Immature natural killer cell (primary cell): ENCODE results near the gene CMTM3. TPM values are rescaled to one million over a fixed set of nuclear protein-coding genes. Genes with fewer than 3 reads are reported as not detected.
"Not testable (repeated sequence)": the region's sequence is repeated elsewhere in the genome, so short reads cannot be mapped to it uniquely, and the experiment has no call there.

Experiments
- DNase-seq, 3 donors: peaks; one replicate each; pipeline ENCODE4 v3.0.0; 2022; ENCODE audit warnings: mixed read lengths in 1 of 3
- H3K27ac Mint-ChIP-seq, 6 donors: one replicate each; pipeline ENCODE4 v1.8.0; 2020; ENCODE audit warnings: mixed read lengths in 6 of 6, mild to moderate bottlenecking in 5 of 6, inconsistent platforms in 4 of 6, moderate library complexity in 3 of 6
- H3K27me3 Mint-ChIP-seq, 3 donors: one replicate each; pipeline ENCODE4 v1.8.0; 2020 to 2021; ENCODE audit warnings: low read depth in 3 of 3, mild to moderate bottlenecking in 3 of 3, mixed read lengths in 3 of 3, moderate library complexity in 3 of 3, inconsistent platforms in 1 of 3
- H3K36me3 Mint-ChIP-seq, 3 donors: one replicate each; pipeline ENCODE4 v1.8.0; 2020; ENCODE audit warnings: mixed read lengths in 3 of 3, inconsistent platforms in 2 of 3, mild to moderate bottlenecking in 2 of 3
- H3K4me1 Mint-ChIP-seq, 2 donors: one replicate each; pipeline ENCODE4 v1.8.0; 2020; ENCODE audit warnings: inconsistent platforms in 2 of 2, mild to moderate bottlenecking in 2 of 2, mixed read lengths in 2 of 2, moderate library complexity in 1 of 2
- H3K4me3 Mint-ChIP-seq, 5 donors: one replicate each; pipeline ENCODE4 v1.8.0; 2020; ENCODE audit warnings: mild to moderate bottlenecking in 5 of 5, mixed read lengths in 5 of 5, inconsistent platforms in 3 of 5, moderate library complexity in 3 of 5
- H3K9me3 Mint-ChIP-seq, 6 donors: one replicate each; pipeline ENCODE4 v1.8.0; 2020; ENCODE audit warnings: mild to moderate bottlenecking in 6 of 6, mixed read lengths in 6 of 6, inconsistent platforms in 4 of 6, moderate library complexity in 3 of 6
- polyA plus RNA-seq, 3 donors: library from polyadenylated mRNA; unstranded; fragments of 300-500 nt; fragmentation: Illumina TruSeq; gene quantifications; one replicate each; pipeline ENCODE4 v1.2.3, GENCODE V29; 2021

CMTM3 gene
- polyA plus RNA-seq, 3 donors from 2014 or later: 83.5 to 145 (median 127) TPM

DNA sequence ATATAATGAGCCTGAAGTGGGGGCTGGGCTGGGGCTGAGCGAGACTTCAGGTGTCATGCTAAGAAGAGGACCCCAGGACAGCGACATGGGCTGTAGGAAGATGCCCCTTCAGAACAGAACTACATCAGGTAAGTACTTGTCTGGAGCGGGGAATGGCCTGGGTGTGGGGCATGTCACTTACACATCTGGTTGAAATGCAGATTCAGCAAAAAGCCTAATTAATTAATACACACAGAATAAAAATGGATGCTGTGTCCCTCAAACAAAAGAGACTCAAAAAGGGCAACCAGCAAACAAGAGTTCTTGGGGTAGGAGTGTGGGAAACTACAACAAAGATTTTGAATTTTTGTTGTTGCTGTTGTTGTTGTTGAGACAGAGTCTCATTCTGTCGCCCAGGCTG, 13.5 kb upstream of the CMTM3 start:
- Mint-ChIP-seq H3K27me3 (peaks cover 7 to 12% (median 7%) of the 10 kb centered on the region in 3 donors), H3K4me1 (peaks cover 15 to 20% of the 10 kb centered on the region in 2 donors), H3K36me3 (peaks cover 0 to 4% (median 0%) of the 10 kb centered on the region in 3 donors), H3K4me3 (peak overlapping the region in 2 of 5 donors; percentile 79 to 80), H3K27ac (no peak overlapping the region), H3K9me3 (peaks cover 0 to 1% (median 0%) of the 10 kb centered on the region in 6 donors)
- DNase-seq: no peak

DNA sequence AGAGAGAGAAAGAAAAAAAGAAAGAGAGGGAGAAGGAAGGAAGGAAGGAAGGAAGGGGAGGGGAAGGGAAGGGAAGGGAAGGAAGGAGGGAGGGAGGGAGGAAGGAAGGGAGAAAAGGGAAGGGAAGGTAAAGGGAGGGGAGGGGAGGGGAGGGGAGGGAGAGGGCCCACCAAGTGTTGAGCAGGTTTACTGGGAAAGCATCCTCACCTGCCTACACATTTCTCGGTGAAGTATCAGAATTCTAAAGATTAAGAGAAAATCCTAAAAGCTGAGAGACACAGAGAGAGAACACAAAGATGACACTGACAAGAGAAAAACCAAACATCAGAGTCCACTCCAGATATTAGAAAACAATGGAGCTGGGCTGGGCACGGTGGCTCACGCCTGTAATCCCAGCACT, 12.3 kb upstream of the CMTM3 start:
- Mint-ChIP-seq H3K9me3 (peaks cover 0 to 1% (median 0%) of the 10 kb centered on the region in 6 donors), H3K27ac (no peak overlapping the region)

GRCh38 chr16:66592814-66593213, 11.7 kb upstream of the CMTM3 start:
- Mint-ChIP-seq H3K4me1 (peaks cover 15 to 20% of the 10 kb centered on the region in 2 donors), H3K36me3 (peaks cover 0 to 4% (median 0%) of the 10 kb centered on the region in 3 donors), H3K9me3 (no peaks in the 10 kb centered on the region), H3K27me3 (peaks cover 7 to 9% (median 7%) of the 10 kb centered on the region in 3 donors), H3K27ac (no peak overlapping the region), H3K4me3 (no peak overlapping the region)
- no peak for DNase-seq

More for the DNA sequence above, 12.3 kb upstream of the CMTM3 start:
- Mint-ChIP-seq H3K4me3 (no peak overlapping the region), H3K36me3 (peaks cover 0 to 4% (median 0%) of the 10 kb centered on the region in 3 donors), H3K4me1 (peaks cover 15 to 20% of the 10 kb centered on the region in 2 donors), H3K27me3 (peaks cover 7 to 12% (median 7%) of the 10 kb centered on the region in 3 donors)
- no peak for DNase-seq

GRCh38 chr16:66594739-66595138, 9.8 kb upstream of the CMTM3 start:
- Mint-ChIP-seq H3K27ac (no peak overlapping the region), H3K4me3 (no peak overlapping the region), H3K9me3 (no peaks in the 10 kb centered on the region)

DNA sequence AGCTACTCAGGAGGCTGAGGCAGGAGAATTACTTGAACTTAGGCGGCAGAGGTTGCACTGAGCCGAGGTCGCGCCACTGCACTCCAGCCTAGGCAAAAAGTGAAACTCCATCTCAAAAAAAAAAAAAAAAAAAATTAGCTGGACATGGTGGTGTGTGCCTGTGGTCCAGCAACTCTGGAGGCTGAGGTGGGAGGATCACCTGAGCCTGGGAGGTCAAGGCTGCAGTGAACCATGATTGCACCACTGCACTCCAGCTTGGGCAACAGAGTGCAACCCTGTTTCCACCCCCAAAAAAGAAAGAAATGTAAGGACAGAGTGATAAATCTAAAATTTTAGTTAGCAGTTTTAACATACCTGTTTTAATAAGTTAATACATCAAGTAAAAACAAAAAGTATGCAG, 7.9 kb upstream of the CMTM3 start:
- H3K9me3 Mint-ChIP-seq, H3K27ac Mint-ChIP-seq, DNase-seq, H3K27me3 Mint-ChIP-seq, H3K4me1 Mint-ChIP-seq, H3K36me3 Mint-ChIP-seq, H3K4me3 Mint-ChIP-seq: not testable (repeated sequence)

More at GRCh38 chr16:66594739-66595138, 9.8 kb upstream of the CMTM3 start:
- Mint-ChIP-seq H3K4me1 (peaks cover 9 to 12% of the 10 kb centered on the region in 2 donors), H3K27me3 (peaks cover 4 to 7% (median 5%) of the 10 kb centered on the region in 3 donors), H3K36me3 (peaks cover 0 to 4% (median 0%) of the 10 kb centered on the region in 3 donors)
- DNase-seq: no peak

GRCh38 chr16:66596986-66597848, 7.3 kb upstream of the CMTM3 start:
- no peak for DNase-seq
- Mint-ChIP-seq H3K4me3 (no peak overlapping the region), H3K27ac (no peak overlapping the region), H3K27me3 (peaks cover 0 to 3% (median 2%) of the 10 kb centered on the region in 3 donors), H3K9me3 (no peaks in the 10 kb centered on the region), H3K36me3 (peaks cover 0 to 7% (median 4%) of the 10 kb centered on the region in 3 donors), H3K4me1 (no peaks in the 10 kb centered on the region)

DNA sequence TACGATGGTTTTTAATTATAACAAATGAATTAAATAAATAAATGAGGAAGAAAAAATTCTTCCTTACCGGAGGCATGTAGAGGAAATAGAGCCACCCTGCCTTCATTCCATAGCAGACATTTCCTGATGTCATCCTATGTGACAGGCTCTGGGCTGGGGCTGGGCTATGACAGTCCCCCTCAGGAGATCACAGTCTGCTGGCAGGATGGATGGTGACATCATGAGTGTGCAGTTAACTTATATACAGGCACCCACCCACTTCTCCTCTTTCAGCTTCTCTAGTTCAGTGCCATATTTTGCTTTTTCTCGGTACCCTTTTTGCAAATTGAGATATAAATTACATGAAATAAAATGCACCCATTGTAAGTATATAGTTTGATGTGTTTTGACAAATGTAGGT, 6.4 kb upstream of the CMTM3 start:
- Mint-ChIP-seq H3K27me3 (peaks cover 0 to 3% (median 2%) of the 10 kb centered on the region in 3 donors), H3K4me3 (no peak overlapping the region), H3K4me1 (peaks cover 4 to 6% of the 10 kb centered on the region in 2 donors), H3K9me3 (no peaks in the 10 kb centered on the region), H3K27ac (no peak overlapping the region), H3K36me3 (peaks cover 0 to 7% (median 4%) of the 10 kb centered on the region in 3 donors)
- DNase-seq: no peak

DNA sequence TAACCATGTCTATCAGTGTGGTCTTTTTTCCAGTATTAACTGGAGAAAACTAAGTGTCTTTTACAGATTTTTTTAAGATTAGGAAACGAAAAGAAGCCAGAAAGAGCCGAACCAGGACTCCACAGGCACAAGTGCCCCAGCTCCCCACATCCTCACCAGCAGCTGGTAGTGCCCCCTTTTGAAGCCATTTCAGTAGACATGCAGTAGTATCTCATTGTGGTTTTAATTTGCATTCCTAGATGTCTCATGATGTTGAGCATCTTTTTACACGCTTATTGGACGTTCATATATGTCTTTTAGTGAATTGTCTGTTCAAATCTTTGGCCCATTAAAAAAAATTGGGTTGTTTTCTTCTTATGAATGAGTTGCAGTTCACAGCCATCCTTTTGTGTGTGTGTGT, 4.8 kb upstream of the CMTM3 start:
- no peak for DNase-seq
- Mint-ChIP-seq H3K27me3 (peaks cover 5 to 11% (median 6%) of the 10 kb centered on the region in 3 donors), H3K36me3 (peaks cover 0 to 7% (median 0%) of the 10 kb centered on the region in 3 donors), H3K4me1 (peaks cover 10 to 15% of the 10 kb centered on the region in 2 donors), H3K9me3 (no peaks in the 10 kb centered on the region), H3K4me3 (no peak overlapping the region), H3K27ac (no peak overlapping the region)

DNA sequence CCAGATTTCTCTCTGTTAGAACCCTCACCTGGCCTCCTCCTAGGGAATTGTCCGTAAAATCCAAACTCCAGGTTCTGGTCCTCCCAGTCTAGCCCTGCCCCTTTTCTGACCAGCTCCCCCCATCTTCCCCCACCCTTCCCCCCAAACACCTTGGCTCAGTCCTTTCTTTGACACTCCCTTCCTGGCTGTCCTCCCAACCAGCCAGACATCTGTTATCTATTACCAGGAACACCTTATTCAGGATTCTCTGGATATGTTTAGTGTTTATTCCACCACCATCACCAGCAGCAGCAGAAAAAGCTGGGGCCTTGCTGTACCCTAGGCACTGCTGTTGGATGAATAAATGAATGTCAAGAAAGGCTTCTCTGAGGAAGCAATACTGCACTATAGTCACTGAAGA, 4.0 kb upstream of the CMTM3 start:
- DNase-seq: no peak
- H3K27ac Mint-ChIP-seq: peak overlapping the region in 1 of 6 donors; percentile 32
- H3K27me3 Mint-ChIP-seq: peaks cover 5 to 11% (median 6%) of the 10 kb centered on the region in 3 donors
- H3K4me1 Mint-ChIP-seq: peaks cover 10 to 15% of the 10 kb centered on the region in 2 donors
- no peaks in the 10 kb centered on the region for H3K9me3 Mint-ChIP-seq
- peaks cover 0 to 7% (median 0%) of the 10 kb centered on the region in 3 donors for H3K36me3 Mint-ChIP-seq
- no peak overlapping the region for H3K4me3 Mint-ChIP-seq

GRCh38 chr16:66601471-66601870, 3.0 kb upstream of the CMTM3 start:
- Mint-ChIP-seq H3K4me1 (peaks cover 18 to 23% of the 10 kb centered on the region in 2 donors), H3K9me3 (no peaks in the 10 kb centered on the region), H3K27ac (no peak overlapping the region), H3K4me3 (no peak overlapping the region), H3K36me3 (peaks cover 0 to 7% (median 0%) of the 10 kb centered on the region in 3 donors), H3K27me3 (peaks cover 5 to 16% (median 6%) of the 10 kb centered on the region in 3 donors)
- DNase-seq: no peak

GRCh38 chr16:66603537-66604375, 748 bp upstream of the CMTM3 start:
- peaks cover 6 to 17% (median 7%) of the 10 kb centered on the region in 3 donors for H3K27me3 Mint-ChIP-seq
- no peaks in the 10 kb centered on the region for H3K9me3 Mint-ChIP-seq
- H3K27ac Mint-ChIP-seq: peak overlapping the region; percentile 80 to 91 (median 90)
- H3K36me3 Mint-ChIP-seq: peaks cover 0 to 7% (median 0%) of the 10 kb centered on the region in 3 donors
- DNase-seq: peak; percentile 71 to 80 (median 74)
- H3K4me3 Mint-ChIP-seq: peak overlapping the region; percentile 87 to 96 (median 90)
- peaks cover 39 to 44% of the 10 kb centered on the region in 2 donors for H3K4me1 Mint-ChIP-seq

- Mint-ChIP-seq H3K4me1 (peaks cover 43 to 45% of the 10 kb centered on the region in 2 donors), H3K27ac (peak overlapping the region in 5 of 6 donors; percentile 72 to 92 (median 85)), H3K27me3 (peaks cover 5 to 17% (median 6%) of the 10 kb centered on the region in 3 donors), H3K4me3 (peak overlapping the region; percentile 76 to 87 (median 76)), H3K9me3 (no peaks in the 10 kb centered on the region), H3K36me3 (peaks cover 0 to 7% (median 3%) of the 10 kb centered on the region in 3 donors)
- DNase-seq: no peak
These were observed 874 bp downstream of the CMTM3 start for GRCh38 chr16:66605177-66605978.
